ENCODE results near the gene IL1RAPL1.

Gene IL1RAPL1

DNA sequence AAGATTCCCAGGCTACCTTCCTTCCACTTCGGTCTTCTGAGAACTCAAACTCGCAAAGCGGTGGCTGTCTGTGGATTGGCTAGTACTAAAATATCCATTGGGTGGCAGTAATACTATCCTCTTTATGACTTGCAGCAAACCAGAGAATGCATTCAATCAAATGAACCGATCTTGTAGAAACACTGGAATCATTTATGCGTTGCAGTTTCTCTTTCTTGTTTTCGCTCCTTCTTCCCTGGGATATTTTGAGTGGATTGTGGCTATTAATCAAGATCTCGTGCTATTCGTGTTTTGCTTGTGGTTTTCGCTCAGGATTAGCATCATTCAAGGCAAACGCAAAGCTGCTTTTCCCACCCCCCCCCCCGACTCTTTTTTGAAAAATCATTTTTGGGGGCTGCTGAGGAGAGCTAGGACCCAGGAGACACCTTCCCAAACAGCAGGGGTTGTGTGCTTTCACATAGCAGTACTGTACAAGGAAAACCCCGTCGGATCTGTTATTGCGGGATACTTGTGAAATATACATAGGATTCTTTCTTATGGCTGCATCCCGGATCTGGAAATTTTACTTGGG, at the start of gene IL1RAPL1:
IL1RAPL1 (plus strand) TSS at position 466 of the 571 bp plus-strand sequence.
- peak; percentile 50 for DNase-seq

GRCh38 chrX:28542791-28543190, 44.5 kb upstream of the IL1RAPL1 start:
- no peak for DNase-seq

DNA sequence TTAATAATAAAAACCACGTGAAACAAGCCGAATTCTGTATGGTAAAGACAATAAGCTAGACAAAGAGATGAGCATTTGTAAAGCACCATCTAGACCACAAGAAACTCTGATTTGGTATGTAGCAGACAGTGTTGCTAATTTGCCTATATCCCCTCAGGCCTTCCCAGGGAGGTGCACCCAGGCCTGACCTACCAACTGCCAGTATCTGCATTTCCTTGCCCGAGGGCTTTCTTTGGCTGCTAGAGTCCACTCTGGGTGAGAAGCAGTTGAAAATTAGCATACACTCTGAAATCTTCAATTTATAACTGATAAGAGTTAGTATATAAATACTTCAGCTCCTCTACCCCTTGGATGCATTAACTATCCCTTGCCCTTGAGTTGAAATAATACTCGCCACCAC, 37.4 kb upstream of the IL1RAPL1 start:
- DNase-seq, result no peak

DNA sequence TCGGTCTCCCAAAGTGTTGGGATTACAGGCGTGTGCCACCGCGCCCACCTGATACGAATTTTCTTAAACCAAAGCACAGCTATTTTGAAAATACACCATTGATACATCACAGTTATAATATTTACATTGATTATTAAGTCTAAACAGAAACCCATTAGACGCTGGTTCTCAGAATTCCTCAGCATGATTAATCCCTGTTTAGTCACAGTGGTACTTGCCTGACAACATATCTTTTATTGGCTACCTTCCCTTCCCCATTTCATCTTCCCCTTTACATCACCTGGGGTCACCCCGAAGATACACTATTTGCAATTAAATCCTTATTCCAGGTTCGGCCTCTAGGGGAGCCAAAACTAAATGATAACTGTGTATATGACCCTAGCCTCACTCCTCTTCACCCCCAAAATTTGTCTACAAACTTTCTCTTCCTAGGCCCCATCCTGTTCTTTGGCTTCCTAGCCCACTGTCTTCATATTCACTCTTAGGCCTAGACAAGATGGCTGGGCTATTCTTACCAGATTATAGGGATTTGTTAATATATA, 36.8 kb upstream of the IL1RAPL1 start:
- no peak for DNase-seq

DNA sequence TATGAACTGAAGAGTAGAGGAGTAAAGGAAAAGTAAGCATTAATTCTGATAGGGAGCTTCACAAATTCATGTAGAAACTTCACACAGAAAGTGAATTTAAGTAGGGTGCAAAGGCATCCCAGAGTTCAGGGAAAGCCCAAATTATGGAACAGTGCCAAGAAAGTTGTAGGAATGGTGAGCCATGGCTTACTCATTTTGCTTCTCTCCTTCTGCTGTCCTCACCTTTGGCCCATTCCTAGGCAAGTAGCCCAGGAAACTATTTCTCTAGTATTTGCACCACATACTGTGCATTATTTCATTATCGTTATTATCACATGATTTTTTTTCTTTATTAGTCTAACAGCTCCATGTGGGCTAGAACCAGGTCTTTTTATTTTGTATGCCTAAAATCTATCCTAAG, 34.9 kb upstream of the IL1RAPL1 start:
- DNase-seq, result no peak

DNA sequence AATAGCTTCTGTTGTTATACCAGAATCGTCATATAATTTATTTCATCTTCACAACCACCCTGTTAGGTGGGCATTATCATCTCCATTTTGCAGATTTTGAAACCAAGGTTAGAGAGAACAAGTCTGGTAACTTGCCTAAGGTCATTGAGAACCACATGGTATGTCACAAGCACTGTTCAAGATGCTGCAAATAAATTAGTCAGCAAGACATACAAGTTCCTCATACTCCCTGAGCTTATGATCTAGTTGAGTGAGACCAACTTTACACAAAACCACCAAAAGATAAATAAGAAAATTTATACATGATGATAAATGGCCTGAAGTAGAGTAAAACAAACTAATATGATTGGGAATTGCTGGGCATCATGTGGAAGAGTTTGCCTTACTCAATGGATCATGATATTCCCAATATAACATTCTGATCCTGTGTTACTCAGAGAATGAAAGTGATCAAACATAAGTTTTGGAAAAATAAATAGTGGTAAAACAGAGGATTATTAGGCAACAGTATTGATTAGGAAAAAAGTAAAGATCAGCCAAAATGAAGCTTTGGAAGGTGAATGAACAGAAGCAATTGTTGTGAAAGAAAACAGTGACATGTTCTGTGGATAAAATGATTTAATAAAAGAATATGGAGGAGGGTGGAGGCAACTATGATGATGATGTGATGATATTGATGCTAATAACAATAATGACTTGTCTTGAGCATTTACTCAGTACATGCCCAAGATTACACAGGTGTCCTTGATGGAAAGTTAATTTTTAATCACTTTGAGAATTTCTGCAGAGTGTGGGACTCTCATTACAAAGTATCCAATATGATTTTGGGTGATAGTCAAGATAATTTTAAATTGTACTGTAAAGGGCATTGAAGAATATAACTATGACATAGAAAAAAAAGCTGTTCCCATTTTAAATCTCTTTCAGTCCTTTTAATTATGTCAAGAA, 34.1 kb upstream of the IL1RAPL1 start:
- DNase-seq, result no peak

DNA sequence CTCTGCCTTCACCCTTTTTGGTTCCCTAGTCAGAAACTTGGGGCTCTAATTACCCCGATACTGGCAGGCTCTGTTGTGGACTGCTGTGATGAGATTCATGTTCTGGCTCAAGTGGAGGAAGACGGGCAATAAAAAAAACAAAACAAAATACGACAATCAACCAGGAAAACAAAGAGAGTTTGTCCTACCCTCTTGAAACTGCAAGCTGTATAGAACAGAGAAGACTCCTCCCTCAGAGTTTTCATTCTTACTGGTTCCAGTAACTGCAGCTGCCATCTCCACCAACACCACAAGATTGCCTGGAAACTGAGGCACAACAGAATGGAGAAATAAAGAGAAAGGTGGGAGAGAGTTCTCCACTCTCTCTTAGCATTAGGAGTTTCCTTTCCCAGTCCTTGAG, 11.1 kb upstream of the IL1RAPL1 start:
- no peak for DNase-seq

DNA sequence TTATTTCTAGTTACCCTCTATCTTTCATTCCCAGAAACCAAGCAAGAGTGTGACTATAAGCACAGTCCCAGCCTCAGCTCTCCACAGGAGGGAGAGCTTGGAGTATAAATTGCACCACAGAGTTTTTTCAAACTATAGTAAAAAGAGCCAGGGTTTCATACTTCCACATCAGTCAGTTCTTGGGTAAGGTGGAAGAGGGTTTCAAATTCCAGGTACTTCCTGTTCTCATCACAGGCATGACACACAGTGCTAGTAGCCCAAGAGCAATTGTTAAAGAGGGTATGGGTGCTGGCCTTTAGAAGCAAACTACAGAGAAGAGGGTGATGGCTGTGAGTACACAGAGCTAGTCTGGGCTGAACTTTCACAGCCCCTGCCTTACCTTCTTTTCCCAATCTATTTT, 5.7 kb upstream of the IL1RAPL1 start:
- DNase-seq, result no peak

GRCh38 chrX:28582511-28582910, 4.7 kb upstream of the IL1RAPL1 start:
- DNase-seq, result no peak

DNA sequence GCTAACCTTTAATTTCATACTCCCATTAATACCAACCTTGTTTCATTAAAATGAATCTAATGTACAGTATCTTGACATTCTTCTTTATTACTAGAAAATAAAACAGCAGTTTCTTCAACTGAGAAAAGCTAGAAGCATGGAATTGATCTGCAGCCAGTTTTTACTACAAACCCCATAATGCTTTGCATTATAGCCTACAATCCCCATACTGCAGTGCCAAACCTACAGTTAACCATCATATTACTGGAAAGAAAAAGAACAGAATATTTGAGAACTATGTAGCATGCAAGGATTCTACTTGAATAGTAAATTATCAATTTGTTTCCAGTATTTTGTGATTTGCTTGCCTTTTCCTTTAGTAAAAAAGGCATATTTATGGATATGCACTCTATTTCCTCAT, 3.2 kb upstream of the IL1RAPL1 start:
- no peak for DNase-seq

GRCh38 chrX:28585767-28586166, 1.5 kb upstream of the IL1RAPL1 start:
- DNase-seq, result no peak

GRCh38 chrX:28586286-28586685, 960 bp upstream of the IL1RAPL1 start:
- peak; percentile 14 for DNase-seq

- no peak for DNase-seq
These were observed 1.8 kb downstream of the IL1RAPL1 start for GRCh38 chrX:28589046-28589445.

GRCh38 chrX:28590396-28590795, 3.1 kb downstream of the IL1RAPL1 start:
- DNase-seq, result no peak

DNA sequence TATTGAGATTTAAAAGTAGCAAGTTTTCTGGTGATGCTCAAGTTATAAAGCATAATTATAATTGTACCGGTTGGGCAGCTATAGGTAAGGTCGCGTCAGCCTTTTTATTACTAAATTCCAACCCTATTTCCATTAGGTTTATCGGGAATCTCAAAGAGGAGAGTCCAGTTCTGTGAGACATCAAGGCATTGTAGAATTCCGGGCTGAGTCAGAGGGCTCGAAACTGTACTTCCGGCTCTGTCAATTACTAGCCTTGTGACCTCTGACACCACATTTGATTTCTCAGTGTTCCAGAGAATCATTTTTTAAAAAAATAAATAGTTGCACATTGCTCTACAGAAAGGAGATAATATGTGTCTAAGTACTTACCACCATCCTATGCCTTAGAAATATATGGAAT, 4.3 kb downstream of the IL1RAPL1 start:
- no peak for DNase-seq

DNA sequence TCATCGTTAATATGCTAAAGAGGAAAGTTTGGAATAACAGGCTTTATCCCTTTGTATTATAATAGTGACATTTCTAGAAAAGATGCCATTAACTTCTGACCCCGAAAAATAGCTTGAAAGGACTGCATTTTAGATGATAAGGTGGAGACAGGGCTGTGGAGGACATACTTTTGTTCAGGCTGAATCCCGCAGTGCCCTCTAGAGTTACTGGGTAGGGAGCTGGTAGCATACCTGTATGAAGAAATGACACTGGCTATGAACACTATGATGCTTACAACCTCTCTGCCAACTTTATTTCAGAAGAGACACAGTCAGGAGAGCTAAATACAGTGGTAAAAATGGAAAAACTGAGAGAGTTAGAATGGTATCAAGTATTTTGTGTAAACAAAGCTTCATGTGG, 8.1 kb downstream of the IL1RAPL1 start:
- DNase-seq, result no peak

GRCh38 chrX:28599957-28600356, 12.7 kb downstream of the IL1RAPL1 start:
- no peak for DNase-seq

- no peak for DNase-seq
These were observed 21.8 kb downstream of the IL1RAPL1 start for GRCh38 chrX:28609003-28609402.

- no peak for DNase-seq
These were observed 22.8 kb downstream of the IL1RAPL1 start for GRCh38 chrX:28609917-28610613.

DNA sequence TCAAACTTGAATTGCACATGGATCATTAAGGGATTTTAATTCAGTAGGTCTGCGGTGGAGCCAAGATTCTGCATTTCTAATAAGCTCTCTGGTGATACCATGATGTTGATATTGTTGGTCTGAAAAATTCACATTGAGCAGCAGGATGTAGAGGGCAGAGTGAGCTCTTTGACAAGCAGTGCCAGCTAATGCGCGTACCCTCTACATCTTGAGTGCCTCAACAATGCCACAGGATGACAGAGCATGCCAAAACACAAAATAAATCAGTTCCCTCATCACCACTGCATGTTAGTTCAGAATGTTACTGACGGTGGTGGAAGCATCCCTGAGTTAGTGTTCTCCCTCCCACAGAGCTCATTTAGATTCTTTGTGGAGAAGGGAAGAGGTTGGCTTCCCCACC, 23.5 kb downstream of the IL1RAPL1 start:
- DNase-seq, result no peak

GRCh38 chrX:28613558-28613957, 26.3 kb downstream of the IL1RAPL1 start:
- no peak for DNase-seq

GRCh38 chrX:28625223-28625622, 38.0 kb downstream of the IL1RAPL1 start:
- DNase-seq, result no peak

DNA sequence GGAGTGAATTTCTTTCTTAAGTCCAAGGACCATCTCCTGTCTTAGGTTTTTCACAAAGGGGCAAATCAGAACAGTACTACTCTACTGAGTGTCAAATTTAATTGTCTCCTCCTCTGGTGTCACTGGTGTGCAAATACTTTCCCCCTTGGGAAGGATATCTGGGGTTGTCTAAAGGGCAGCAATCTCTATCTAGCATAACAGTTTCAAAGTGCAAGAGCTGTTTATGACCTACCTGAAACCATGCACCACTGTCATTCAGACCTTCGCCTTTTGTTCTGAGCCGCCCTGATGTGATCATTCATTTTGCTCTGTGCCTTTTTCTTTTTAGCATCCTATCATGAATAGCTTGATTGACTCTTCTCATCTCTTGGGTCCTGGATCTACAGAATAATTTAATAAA, 39.3 kb downstream of the IL1RAPL1 start:
- DNase-seq, result no peak

GRCh38 chrX:28628120-28628519, 40.9 kb downstream of the IL1RAPL1 start:
- DNase-seq, result no peak

All from NCI-H510A treated with DMSO at 0.1 percent for 48 hours (cell line).